Gastrocnemius medialis (tissue), 4 donors: ENCODE data around the gene RRAS2.

Source experiments
- CTCF ChIP-seq, 5 experiments: fragments of 450-650 bp in 3 of 5; fragments of 200-600 bp in 2 of 5; sonication (generic) in 2 of 5; IDR thresholded peaks in 4 of 5; conservative IDR thresholded peaks in 1 of 5; 1 replicate in 4 of 5; 2 replicates in 1 of 5; pipeline ENCODE4 v1.5.1; 2016 to 2019; ENCODE audit warnings: antibody characterized with exemption in 5 of 5, mild to moderate bottlenecking in 3 of 5, moderate library complexity in 3 of 5
- POLR2A ChIP-seq, 2 donors: fragments of 450-650 bp; IDR thresholded peaks; one replicate each; pipeline ENCODE4 v1.6.1; 2017; ENCODE audit warnings: antibody characterized with exemption in 2 of 2, mild to moderate bottlenecking in 2 of 2, moderate library complexity in 2 of 2

- TF ChIP-seq CTCF (IDR thresholded peaks at IDR 0.05 in 4 of 5, conservative IDR thresholded peaks at IDR 0.05 in 1 of 5) (no peak), POLR2A (IDR thresholded peaks at IDR 0.05) (no peak)
These were observed 88.1 kb downstream of the RRAS2 start for GRCh38 chr11:14270690-14271542.
